HTERT RPE-1 (cell line): ENCODE data around the gene DENND6A.
"Not testable (repeated sequence)": the region's sequence is repeated elsewhere in the genome, so short reads cannot be mapped to it uniquely, and the experiment has no call there.

Experiments used
- in situ Hi-C: fragments of 300-500 bp; cut with MboI; formaldehyde crosslinking; loops from 4 replicates; pipeline ENCODE4 v1.14.3; 2020; ENCODE audit warnings: low sequenced_read_pairs

Gene DENND6A

DNA sequence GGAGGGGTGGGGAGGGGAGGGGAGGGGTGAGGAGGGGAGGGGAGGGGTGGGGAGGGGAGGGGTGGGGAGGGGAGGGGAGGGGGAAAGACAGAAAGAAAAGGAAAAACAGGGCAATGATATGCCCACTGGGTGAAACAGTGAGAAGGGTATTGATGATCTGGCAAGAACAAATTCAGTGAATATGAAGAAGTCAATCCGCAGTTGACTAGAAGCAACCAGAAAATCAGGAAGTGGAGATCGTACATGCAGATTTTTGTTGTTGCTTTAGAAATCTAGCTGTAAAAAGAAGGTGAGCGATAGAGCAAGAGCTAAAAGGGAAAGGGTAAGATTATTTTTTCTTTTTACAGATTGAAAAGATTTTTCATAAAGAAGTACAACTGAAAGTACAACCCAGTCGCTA is 48.1 kb downstream of the DENND6A start:
- in situ Hi-C loops: no loop called here

GRCh38 chr3:57637391-57637790 is 55.5 kb downstream of the DENND6A start:
- in situ Hi-C loops: no loop called here

DNA sequence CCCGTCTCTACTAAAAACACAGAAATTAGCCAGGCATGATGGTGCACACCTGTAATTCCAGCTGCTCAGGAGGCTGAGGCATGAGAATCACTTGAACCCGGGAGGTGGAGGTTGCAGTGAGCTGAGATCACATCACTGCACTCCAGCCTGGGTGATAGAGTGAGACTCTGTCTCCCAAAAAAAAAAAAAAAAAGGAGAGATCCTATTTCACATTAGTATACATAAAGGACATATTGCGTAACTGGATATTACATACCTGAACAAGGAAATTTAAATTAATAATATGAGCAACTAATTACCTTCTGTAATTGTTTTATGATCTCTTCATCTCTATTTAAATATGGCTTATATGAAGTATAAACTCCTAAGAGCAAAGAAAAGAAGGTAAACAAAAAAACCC is 58.6 kb downstream of the DENND6A start:
- in situ Hi-C loops: not testable (repeated sequence)

- in situ Hi-C loops: no loop called here
Measured at GRCh38 chr3:57627976-57628375, 64.9 kb downstream of the DENND6A start.

GRCh38 chr3:57624801-57625200 is 68.1 kb downstream of the DENND6A start:
- in situ Hi-C loops: no loop called here

DNA sequence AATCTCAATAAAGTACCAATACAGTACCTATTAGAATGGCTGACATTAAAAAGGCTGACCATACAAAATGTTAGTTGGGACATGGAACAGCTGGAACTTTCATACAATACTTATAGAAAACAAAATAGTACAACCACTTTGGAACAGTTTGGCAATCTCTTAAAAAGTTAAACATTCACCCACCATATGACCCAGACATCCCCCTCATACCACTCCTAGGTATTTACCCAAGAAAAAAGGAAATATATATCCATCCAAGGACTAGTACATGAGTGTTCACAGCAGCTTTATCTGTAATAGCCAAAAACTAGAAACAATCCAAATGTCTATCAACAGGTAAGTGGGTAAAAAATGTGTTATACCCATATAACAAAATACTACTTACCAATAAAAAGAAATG is 70.5 kb downstream of the DENND6A start:
- in situ Hi-C loops: no loop called here

DNA sequence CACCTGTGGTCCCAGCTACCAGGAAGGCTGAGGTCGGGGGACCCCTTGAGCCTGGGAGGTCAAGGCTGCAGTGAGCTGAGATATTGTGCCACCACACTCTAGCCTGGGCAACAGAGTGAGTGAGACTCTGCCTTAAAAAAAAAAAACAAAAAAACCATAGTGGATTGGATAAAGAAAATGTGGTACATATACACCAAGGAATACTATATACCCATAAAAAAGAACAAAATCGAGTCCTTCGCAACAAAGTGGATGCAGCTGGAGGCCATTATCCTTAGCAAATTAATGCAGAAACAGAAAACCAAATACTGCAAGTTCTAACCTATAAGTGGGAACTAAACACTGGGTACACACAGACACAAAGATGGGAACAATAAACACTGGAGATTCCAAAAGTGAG is 75.1 kb downstream of the DENND6A start:
- in situ Hi-C loops: no loop called here

GRCh38 chr3:57616233-57616632 is 76.6 kb downstream of the DENND6A start:
- in situ Hi-C loops: no loop called here

GRCh38 chr3:57611870-57612269 is 81.0 kb downstream of the DENND6A start:
- in situ Hi-C loops: not testable (repeated sequence)

DNA sequence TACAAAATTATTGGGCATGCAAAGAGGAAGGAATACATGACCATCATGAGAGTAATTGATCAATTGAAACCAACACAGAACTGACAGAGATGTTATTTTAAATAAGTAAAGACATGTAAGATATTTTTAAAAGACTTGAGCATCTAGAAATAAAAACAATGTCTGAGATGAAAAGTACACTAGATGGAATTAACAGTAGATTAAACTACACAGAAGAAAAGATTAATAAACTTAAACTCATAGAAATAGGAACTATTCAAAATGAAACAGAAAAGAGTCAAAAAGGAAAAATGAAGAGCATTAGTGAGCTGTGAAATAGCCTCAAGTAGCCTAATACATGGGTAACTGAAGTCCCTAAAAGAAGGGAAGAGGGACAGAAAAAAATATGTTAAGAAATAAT is 87.2 kb downstream of the DENND6A start:
- in situ Hi-C loops: no loop called here

GRCh38 chr3:57604971-57605370 is 87.9 kb downstream of the DENND6A start:
- in situ Hi-C loops: no loop called here

DNA sequence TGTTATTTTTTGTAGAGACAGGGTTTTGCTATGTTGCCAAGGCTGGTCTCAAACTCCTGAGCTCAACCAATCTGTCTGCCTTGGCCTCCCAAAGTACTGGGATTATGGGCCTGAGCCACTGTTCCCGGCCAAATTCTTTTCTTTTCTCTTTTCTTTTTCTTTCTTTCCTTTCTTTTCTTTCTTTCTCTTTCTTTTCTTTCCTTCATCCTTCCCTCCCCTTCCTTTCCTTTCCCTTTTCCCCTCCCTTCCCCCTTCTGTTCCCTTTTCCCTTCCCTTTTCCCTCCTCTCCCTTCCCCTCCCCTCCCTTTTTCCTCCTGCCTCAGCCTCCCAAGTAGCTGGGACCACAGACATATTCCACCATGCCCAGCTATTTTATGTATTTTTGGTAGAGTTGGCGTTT is 92.7 kb downstream of the DENND6A start:
- in situ Hi-C loops: no loop called here

DNA sequence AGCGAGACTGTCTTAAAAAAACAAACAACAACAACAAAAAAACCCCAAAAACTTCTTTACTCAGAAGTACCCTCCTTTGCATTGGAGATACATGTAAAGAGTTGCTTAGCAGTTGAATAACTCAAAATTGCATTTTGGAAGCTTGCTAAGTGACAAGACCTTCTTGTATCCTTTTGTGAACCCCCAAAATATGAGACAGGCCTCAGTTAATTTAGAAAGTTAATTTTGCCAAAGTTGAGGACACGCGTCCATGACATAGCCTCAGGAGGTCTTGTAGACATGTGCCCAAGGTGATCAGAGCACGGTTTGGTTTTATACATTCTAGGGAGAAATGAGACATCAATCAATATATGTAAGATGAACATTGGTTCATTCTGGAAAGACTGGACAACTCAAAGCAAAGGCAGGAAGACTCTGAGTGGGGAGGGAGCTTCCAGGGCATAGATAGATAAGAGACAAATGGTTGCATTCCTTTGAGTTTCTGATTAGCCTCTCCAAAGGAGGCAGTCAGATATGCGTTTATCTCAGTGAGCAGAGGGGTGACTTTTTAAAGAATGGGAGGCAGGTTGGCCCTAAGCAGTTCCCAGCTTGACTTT is 94.0 kb downstream of the DENND6A start:
- in situ Hi-C loops: no loop called here

DNA sequence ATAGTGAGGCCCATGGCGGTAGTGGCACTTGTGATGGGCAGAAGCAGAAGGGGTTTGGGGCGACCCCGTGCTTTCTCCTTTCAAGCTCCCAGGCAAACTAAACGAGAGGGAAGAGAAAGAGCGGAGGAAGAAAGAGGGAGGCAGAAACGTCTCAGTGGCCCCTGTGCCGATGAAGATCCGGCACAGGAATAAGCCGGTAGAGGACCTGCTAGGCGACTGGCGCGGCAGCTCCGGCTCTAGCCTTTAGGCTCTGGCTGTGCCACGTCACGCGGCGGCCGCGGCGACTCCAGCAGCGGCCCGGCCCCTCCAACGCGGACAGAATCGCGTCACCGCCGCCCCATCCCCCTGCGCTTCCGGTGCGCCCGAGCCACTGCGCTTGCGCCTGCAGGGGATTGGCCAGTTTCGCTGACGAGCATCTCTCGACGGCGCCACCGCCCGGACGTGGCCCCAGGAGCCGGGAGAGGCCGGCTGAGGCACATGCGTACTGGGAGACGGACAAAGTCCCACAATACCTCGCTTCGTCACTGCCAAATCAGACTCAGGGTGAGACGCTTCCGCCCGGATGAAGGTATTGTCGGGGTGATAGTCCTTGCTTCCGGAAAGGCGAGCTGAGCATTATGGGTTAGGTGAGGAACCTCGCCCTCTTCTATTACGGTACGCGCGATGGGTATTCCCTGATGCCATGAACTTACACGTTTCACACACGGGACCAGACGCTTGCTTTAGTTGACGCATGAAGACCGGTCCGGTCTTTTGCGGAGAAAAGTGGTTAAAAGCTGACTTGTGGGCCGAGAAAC is 95.6 kb downstream of the DENND6A start, which contains the start of gene ARF4:
Gene ARF4, minus strand, starts transcription at position 218 of the 797 bp plus-strand sequence. Its CDS starts 204 bp downstream, at position 14.
- in situ Hi-C loops: no loop called here

DNA sequence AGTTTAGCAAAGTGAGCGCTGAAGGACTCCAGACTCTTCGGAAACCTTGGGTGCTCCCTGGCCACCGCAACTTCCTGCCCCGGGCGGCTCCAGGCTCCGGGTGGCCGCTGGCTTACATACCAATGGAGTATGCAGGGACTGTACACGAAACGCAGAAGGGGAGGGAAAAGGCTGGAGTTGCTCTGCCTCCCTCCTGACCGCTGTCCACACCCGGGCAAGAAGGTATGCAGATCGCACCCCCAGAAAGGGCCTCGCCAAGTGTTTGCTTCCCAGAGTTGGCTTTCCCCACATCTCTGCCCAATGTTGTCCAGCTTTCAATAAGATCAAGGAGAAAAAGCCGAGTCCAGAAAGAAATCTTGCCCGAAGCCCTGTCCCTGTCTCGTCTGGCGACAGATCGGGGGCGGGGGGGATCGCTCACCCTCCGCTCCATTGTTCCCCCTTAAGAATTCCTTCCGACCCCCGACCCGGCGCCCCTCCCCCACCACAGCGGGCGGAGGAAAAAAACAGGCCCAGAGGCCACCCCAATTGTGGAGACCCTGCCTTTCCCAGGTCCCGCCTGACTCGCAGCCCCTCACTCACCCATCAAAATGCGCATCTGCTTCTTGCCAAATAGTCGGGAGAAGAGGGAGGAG is 96.3 kb downstream of the DENND6A start:
- in situ Hi-C loops: no loop called here

- in situ Hi-C loops: no loop called here
Measured at GRCh38 chr3:57594576-57594975, 98.3 kb downstream of the DENND6A start.

DNA sequence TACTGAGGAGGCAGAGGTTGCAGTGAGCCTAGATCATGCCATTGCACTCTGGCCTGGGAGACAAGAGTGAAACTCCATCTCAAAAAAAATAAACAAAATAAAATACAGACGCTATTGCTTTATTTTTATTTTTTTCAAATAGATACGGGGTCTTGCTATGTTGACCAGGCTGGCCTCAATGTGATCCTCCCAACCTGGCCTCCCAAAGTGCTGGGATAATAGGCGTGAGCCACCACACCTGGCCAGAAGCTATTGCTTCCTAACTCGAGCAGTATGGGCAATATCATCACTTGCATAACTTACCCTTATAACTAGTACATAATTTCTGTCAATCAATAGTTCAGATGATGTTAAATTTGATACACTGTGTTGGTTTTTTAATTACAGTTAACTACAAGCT is 98.7 kb downstream of the DENND6A start:
- in situ Hi-C loops: no loop called here

DNA sequence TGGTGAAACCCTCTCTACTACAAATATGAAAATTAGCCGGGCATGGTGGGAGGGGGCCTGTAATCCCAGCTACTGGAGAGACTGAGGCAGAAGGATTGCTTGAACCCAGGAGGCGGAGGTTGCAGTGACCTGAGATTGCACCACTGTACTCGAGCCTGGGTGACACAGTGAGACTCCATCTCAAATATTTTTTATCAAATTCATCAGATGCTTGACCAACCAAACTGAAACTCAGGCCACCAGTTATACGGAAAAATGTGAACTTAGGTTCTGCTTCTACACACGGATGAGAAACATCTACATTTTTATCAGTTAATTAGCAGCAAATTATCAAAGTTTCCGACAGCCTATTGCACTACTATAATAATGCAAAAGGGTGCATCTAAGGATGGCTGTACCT is 100.6 kb downstream of the DENND6A start:
- in situ Hi-C loops: no loop called here

DNA sequence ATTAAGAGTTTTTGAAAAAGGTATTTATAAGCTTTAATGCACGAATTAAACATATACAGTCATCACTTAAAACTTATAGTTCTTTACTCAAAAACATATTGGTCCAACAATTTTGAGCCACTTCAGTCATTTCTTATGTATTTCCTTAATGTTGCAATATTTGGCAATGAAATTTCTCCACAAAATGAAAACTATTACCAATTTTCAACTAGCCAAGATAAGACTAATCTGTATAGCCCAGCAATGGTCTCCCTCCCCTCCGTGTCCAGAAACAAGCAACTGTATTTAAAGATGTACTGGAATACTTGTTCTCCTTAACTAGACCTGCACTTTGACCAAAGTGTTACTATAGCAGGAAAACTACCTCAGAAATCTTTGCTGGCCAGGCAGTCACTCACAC is 105.0 kb downstream of the DENND6A start:
- in situ Hi-C loops: no loop called here

- in situ Hi-C loops: no loop called here
Measured at GRCh38 chr3:57586778-57587177, 106.1 kb downstream of the DENND6A start.

- in situ Hi-C loops: no loop called here
Measured at GRCh38 chr3:57583544-57583943, 109.3 kb downstream of the DENND6A start.
